M059J (cell line): ENCODE results near the gene FXR2. TPM values are rescaled to one million over a fixed set of nuclear protein-coding genes. Genes with fewer than 3 reads are reported as not detected.
"Not testable (repeated sequence)": the region's sequence is repeated elsewhere in the genome, so short reads cannot be mapped to it uniquely, and the experiment has no call there.

ENCODE experiments used
- DNase-seq: peaks from one replicate; pipeline ENCODE4 v3.0.0-alpha.2; 2012; ENCODE audit warnings: low read depth
- total RNA-seq: library from RNA; depleted of rRNA; stranded (reverse); fragments of >200 nt; shearing (Covaris generic); gene quantifications from 2 replicates; pipeline ENCODE4 v1.2.3, GENCODE V29; 2014; rRNA removed

Gene FXR2
- total RNA-seq = 28.3 and 51.7 TPM in 2 replicates

DNA sequence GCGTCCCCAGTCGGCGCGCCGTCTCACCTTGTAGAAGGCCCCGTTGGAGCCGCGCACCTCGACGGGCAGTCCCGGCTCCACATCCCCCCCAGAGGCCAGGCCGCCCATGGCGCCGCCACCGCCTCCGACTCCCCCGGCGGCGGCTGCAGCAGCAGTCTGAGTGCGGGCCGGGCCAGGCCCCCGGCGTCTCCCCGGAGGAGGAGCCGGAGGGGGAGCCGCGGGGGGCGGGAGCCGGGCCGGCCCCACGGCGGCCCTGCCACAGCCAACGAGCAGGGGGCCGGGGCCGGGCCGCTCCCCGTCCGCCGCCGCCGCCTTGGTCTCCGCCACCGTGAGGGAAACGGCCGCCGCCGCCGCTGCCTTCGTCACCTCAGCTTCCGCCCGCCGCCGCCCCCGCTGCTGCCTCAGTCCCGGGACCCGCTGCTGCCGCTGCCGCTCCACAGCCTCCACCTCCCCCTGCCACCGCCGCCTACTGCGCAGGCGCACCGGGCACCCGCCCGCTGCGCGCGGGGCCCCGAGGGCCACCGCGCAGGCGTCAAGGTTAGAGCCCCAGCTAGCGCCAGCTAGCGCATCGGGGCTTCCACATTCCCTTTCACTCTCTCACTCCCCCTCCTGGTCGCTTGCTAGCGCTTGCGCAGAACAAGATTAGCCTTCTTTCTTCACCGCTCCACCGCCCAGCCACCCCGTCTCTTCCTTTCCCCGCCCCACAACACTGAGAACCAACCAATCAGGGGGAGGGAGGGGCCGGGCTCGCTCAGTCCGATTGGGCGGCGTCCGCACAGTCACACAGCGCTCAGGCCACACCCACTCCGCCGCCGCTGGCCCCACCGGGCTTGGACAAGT lies at the start of gene FXR2:
FXR2 (minus strand) TSS at position 473 of the 840 bp plus-strand sequence; CDS start at position 108, 365 bp downstream.
- DNase-seq = peak; percentile 99

GRCh38 chr17:7656958-7657609 lies 42.4 kb upstream of the FXR2 start:
- no peak for DNase-seq

GRCh38 chr17:7655541-7655840 lies 40.8 kb upstream of the FXR2 start:
- no peak for DNase-seq

DNA sequence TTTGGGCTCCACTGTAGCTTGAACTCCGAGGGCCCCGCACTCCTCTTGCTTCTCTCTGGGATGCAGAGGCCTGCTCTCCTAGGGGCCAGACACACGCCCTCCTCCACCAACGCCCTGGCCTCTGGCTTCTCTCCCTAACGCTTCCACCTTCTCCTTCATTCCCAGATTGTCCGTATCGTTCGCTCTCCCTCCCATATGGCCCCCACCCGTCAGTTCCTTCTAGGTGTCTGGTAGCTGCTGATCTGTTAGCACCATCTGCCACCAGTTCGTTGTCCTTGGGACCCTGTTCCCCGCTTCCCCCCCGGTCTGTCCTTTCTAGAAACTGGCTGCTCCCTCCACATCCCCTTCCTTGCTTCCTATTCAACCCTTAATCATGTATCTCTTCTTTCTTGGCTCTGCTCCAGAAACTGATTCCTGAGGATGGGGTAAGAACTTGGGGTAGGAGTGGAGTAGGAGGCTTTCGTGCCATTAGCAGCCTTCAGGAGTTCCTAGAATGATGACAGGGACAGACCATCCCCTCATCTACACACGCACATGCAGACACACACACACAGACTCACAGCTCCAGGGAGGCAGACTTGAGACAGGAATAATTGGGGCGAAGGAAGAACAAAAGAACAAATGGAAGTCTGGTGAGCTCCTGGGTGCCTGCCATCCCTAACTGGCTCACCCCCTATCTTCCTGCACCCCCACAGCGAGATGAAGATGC lies 40.3 kb upstream of the FXR2 start:
- no peak for DNase-seq

DNA sequence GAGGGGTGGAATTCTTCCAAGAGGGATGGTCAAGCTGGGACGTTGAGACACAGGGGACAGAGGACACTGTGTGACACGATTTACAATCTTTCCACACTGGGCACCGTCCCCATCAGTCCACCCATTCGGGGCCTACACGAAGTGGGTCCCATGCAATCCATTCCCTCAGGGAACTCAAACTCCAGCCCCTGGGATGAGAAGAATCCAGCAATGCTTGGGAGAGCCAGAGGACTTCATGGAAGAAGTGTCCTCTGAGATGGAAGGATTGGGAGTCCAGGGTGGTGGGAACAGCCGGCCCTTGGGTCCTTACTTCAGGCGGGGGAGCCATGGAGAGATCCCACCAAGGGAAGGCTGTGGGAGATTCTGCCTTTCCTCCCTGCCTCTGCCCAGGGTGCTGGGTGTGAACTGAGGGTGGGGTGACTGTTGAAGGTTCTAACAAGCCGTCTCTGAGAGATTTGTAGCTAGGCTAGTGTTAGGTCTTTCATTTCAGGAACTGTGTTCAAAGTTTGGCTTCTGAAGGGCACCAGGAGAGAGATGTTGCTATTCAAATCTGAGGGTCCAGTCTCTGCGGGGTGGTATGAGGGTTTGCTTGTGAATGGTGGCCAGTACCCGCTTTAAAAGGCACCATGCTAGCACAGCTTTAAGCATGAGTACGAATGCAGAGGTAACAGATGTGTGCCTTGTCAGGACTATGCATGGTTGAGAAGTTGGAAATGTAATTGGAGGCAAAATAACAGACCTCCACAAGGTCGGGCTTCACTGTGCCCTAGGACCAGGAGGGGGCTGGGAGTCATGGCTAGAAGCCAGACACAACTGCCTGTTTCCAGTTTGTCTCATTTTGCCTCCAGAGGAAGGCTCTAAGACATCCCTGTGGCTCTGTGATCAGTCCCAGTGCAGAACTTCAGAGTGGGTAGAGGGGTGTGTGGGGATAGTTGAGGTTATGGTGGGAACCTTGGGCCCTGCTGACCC lies 38.0 kb upstream of the FXR2 start:
- no peak for DNase-seq

- no peak for DNase-seq
Observed at GRCh38 chr17:7651665-7652387, 37.1 kb upstream of the FXR2 start.

DNA sequence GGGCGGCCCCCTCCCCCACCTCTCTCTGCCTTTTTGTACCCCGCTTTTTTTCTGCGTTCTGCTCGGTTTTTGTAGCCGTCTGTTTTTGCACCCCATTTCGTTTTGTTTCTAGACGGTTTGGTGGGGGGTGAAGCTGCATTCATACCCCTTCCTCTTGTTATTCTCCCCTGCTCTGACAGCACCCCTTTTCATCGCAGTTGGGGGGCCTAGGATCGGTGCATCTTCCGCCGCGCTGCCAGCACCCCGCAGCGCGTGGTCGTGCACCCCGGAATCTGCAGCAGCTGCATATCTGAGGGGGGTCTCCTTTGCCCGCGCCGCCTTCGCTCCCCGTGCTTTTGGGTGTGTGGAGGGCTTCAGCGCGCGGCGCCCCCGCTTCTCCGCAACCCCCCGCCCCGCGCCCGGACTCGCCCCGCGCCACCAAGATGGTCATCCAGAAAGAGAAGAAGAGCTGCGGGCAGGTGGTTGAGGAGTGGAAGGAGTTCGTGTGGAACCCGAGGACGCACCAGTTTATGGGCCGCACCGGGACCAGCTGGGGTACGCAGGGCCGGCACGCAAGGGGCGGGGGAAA lies 36.5 kb upstream of the FXR2 start:
- DNase-seq = no peak

DNA sequence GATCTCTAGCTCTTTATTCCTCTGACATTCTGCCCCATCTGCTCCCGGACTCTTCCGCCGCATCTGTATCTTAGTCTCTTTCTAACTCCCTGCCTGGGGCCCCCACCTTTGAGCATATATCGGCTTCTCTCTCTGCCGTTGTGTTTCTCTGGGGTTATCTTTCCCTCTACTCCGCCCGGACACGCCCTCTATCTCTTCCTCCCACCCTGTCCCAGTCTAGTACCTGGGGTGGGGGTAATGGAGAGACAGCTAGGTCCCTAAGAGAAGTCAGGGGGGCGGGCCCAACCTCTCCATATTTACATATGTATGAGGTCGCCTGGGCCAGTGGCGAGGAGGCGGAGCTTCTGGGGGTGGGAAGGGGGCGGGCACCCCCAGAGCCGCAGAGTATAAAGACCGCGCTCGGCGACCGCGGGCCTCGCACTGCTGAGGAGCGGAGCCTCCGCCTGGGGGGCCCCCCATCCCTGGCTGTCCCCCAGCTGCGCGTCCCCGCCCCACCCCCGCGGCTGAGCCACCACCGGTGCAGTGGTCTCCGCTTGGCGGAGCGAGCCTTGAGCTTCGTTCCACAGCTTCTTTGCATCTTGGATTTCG lies 35.9 kb upstream of the FXR2 start, which contains the start of gene ATP1B2:
ATP1B2 (plus strand) TSS at position 418 of the 588 bp plus-strand sequence. CDS start 593 bp downstream, outside the sequence.
- DNase-seq = peak; percentile 29

DNA sequence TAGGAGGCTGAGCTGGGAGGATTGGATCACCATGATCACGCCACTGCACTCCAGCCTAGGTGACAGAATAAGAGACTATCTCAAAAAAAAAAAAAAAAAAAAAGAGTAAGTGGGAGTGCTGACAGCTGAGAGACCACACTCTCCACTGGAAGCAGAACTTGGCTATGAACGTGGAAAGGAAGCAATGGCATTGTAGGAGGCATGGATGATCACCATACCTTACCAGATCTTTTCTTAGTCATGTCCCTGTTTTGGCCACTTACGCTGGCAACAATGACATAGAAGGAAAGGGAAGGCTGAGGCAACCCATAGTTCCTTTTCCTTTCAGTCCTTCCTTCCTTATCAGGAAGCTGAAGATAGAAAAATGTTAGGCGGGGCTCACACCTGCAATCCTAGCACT lies 32.3 kb upstream of the FXR2 start:
- no peak for DNase-seq

- DNase-seq = no peak
Observed at GRCh38 chr17:7646457-7646856, 31.8 kb upstream of the FXR2 start.

DNA sequence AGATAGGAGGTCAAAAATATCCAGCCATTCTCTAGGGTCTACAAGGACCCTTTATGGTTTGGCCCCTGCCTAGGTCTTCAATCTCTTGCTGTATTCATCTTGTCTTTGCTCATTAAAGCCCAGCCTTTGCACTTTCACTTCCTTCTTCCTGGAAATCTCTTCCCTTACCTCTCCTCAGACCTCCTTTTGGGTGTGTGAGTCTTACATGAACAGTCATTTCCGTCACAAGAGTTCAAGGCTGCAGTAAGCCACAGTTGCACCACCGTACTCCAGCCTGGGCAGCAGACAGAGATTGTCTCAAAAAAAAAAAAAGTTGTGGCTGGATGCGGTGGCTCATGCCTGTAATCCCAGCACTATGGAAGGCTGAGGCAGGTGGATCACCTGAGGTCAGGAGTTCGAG lies 30.1 kb upstream of the FXR2 start:
- peak; percentile 50 for DNase-seq

DNA sequence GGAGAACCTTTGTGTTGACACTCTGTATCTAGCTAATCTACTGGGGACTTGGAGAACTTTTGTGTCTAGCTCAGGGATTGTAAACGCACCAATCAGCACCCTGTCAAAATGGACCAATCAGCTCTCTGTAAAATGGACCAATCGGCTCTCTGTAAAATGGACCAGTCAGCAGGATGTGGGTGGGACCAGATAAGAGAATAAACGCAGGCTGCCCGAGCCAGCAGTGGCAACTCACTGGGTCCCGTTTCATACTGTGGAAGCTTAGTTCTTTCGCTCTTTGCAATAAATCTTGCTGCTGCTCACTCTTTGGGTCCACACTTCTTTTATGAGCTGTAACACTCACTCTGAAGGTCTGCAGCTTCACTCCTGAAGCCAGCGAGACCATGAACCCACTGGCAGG lies 26.9 kb upstream of the FXR2 start:
- DNase-seq = not testable (repeated sequence)

DNA sequence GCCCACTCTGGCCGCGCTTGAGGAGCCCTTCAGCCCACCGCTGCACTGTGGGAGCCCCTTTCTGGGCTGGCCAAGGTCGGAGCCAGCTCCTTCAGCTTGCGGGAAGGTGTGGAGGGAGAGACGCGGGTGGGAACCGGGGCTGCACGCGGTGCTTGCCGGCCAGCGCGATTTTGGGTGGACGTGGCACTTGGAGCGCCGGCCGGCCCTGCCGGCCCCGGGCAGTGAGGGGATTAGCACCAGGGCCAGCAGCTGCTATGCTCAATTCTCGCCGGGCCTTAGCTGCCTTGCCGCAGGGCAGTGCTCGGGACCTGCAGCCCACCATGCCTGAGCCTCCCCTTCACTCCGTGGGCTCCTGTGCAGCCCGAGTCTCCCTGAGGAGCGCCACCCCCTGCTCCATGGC lies 26.1 kb upstream of the FXR2 start:
- no peak for DNase-seq

DNA sequence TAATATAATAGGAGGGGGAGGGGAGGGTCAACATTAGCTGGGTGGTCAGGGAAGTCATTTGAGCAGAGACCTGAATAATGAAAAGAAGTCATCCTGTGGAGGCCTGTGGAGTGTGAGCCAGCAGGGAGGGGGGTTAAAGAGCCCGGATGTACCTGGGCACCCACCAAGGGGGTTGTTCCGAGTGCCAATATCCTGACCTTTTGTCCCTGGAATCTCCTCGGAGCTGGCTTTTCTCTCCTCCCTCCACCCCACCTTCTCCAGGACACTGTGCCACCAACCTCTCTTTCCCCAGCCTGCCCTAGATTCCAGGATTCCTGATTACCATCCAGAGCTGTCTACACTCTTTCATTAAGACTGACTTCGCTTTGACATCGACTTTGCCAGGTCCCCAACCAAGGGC lies 21.5 kb upstream of the FXR2 start:
- no peak for DNase-seq

- DNase-seq = peak; percentile 50
Observed at GRCh38 chr17:7634384-7634783, 19.7 kb upstream of the FXR2 start.

DNA sequence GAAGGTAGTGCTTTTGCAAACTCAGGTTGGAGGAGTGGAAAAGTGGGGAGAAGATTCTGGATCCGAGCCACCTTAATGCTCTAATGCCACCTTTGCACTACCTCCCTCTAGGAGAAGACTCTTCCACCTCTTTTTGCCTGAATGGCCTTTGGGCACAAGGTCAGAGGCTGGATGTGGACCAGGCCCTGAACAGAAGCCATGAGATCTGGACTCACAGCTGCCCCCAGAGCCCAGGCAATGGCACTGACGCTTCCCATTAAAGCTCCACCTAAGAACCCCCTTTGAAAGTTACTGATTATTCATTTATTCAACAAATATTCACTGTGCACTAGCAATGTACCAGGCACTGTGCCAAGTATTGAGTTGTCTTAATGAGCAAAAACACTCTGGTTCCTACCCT lies 18.4 kb upstream of the FXR2 start:
- no peak for DNase-seq

GRCh38 chr17:7632492-7632894 lies 17.8 kb upstream of the FXR2 start:
- peak; percentile 47 for DNase-seq

DNA sequence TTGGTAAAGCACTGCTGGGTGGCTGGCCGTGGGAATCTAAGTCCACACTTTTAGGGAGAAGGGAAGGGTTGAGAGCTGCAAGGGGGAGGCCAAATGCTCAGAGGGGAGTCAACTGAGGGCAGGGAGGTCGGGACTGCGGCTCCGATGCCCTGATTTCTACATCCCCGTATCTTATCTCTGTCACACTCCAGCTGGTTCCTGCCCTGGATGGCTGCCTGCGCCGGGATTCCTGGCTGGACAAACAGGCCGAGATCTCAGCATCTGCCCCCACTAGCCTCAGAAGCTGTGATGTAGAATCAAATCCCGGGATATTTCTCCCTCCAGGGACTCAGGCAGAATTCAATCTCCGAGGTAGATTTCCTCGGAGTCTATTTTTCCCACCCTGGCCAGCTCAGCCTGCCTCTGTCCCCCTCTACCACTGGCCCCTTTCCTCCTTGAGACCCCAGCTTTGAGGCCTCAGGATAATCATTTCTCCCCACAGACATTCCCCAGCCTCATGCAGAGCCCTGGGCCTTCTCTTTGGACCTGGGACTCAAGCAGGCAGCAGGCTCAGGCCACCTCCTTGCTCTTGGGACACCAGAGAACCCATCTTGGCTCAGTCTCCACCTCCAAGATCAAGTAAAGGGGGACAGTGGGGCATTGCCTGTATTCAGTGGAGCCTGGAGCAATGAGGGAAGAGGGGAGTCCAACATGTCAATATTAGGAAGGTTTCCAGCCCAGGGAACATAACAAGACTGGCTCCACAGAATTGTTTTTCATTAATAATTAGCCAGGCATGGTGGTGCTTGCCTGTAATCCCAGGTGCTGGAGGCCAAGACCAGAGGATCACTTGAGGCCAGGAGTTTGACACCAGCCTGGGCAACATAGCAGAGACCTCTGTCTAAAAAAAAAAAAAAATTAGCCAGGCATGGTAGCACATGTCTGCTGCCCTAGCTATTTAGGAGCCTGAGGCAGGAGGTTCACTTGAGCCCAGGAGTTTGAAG lies 17.0 kb upstream of the FXR2 start:
- no peak for DNase-seq
